ENCODE results near the gene RNF14. TPM values are rescaled to one million over a fixed set of nuclear protein-coding genes. Genes with fewer than 3 reads are reported as not detected.

The RNF14 gene
- total and polyA plus RNA-seq, 2 of the 8 experiments (the other 6 are each of a cell fraction or from before 2014, with no cell fraction given) = 4.7 to 20.2 TPM

GRCh38 chr5:142003266-142003800 lies 34.4 kb downstream of the RNF14 start (continued):
- TF ChIP-seq, protein P1, sequence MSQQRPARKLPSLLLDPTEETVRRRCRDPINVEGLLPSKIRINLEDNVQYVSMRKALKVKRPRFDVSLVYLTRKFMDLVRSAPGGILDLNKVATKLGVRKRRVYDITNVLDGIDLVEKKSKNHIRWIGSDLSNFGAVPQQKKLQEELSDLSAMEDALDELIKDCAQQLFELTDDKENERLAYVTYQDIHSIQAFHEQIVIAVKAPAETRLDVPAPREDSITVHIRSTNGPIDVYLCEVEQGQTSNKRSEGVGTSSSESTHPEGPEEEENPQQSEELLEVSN (IDR thresholded peaks at IDR 0.05) = no peak

Data from H1 (cell line).